H1 (cell line): ENCODE data around the gene USP49. TPM values are rescaled to one million over a fixed set of nuclear protein-coding genes. Genes with fewer than 3 reads are reported as not detected.

Source experiments
- CTCF ChIA-PET: fragments of 300-600 bp; sonication (Branson Sonifier 250); formaldehyde crosslinking; loops from one replicate; lab custom pipeline; 2021; ENCODE audit not compliant: partially characterized antibody; lab: Charles Lee
- POLR2A ChIA-PET: fragments of 300-600 bp; sonication (Branson Sonifier 250); formaldehyde crosslinking; loops from one replicate; lab custom pipeline; 2021; ENCODE audit warnings: inconsistent platforms; ENCODE audit not compliant: partially characterized antibody; lab: Charles Lee
- DNase-seq, 2 experiments: peaks; one replicate each; pipeline versions ENCODE4 v3.0.0 to v3.0.0-alpha.2; 2010 to 2022; ENCODE audit warnings: low spot score in 2 of 2, low read depth in 1 of 2, mixed read lengths in 1 of 2
- FAIRE-seq: peaks from 2 replicates; lab custom pipeline; 2011; peaks lifted over from hg19 to GRCh38; lab: Jason Lieb, UNC
- H2AFZ ChIP-seq: 2 replicates; pipeline ENCODE4 v1.8.1; 2012; ENCODE audit warnings: low read length, inconsistent platforms
- H2AK5ac ChIP-seq: 2 replicates; pipeline ENCODE4 v1.6.1; 2013; ENCODE audit warnings: low read depth, low read length
- H2BK120ac ChIP-seq: replicated peaks from 2 replicates; pipeline ENCODE3; 2013; ENCODE audit warnings: low read depth, low read length, inconsistent platforms
- H2BK12ac ChIP-seq: 2 replicates; pipeline ENCODE4 v1.6.1; 2013; ENCODE audit warnings: low read depth, low read length
- H2BK15ac ChIP-seq: 2 replicates; pipeline ENCODE4 v1.6.1; 2013; ENCODE audit warnings: low read length
- H2BK20ac ChIP-seq: 2 replicates; pipeline ENCODE4 v1.6.1; 2013; ENCODE audit warnings: low read length
- H2BK5ac ChIP-seq: 2 replicates; pipeline ENCODE4 v1.6.1; 2013; ENCODE audit warnings: low read depth, low read length
- H3K14ac ChIP-seq: 2 replicates; pipeline ENCODE4 v1.6.1; 2013; ENCODE audit warnings: inconsistent platforms; ENCODE audit not compliant: insufficient read length
- H3K18ac ChIP-seq: 2 replicates; pipeline ENCODE4 v1.6.1; 2013; ENCODE audit warnings: low read length; ENCODE audit errors: extremely low read depth
- H3K23ac ChIP-seq: 2 replicates; pipeline ENCODE4 v1.6.1; 2013; ENCODE audit warnings: inconsistent platforms; ENCODE audit not compliant: insufficient read length
- H3K23me2 ChIP-seq: 2 replicates; pipeline ENCODE4 v1.6.1; 2013; ENCODE audit warnings: low read depth, low read length
- H3K27ac ChIP-seq: 2 replicates; pipeline ENCODE4 v1.6.1; 2011; ENCODE audit warnings: low read depth, low read length, inconsistent platforms
- H3K27me3 ChIP-seq, 4 experiments: replicated peaks in 1 of 4; 1 replicate in 1 of 4; 2 replicates in 3 of 4; pipeline versions ENCODE4 v1.6.1 to v1.8.1; 2011 to 2013; ENCODE audit warnings: low read length in 3 of 4, mild to moderate bottlenecking in 3 of 4, inconsistent platforms in 2 of 4, mixed read lengths in 2 of 4, moderate library complexity in 1 of 4; ENCODE audit not compliant: control insufficient read depth in 3 of 4, insufficient read depth in 3 of 4; ENCODE audit errors: extremely low read depth in 1 of 4
- H3K36me3 ChIP-seq, 4 experiments: 2 replicates each; pipeline versions ENCODE4 v1.6.1 to v1.8.1; 2011 to 2013; ENCODE audit warnings: mild to moderate bottlenecking in 4 of 4, low read length in 3 of 4, moderate library complexity in 2 of 4, control low read depth in 1 of 4, inconsistent platforms in 1 of 4; ENCODE audit not compliant: insufficient read depth in 4 of 4, control insufficient read depth in 2 of 4
- H3K4ac ChIP-seq: replicated peaks from 2 replicates; pipeline ENCODE3; 2013; ENCODE audit warnings: low read length, low read depth, mixed read lengths, inconsistent platforms; ENCODE audit not compliant: insufficient read length
- H3K4me1 ChIP-seq, 4 experiments: replicated peaks in 1 of 4; 1 replicate in 1 of 4; 2 replicates in 3 of 4; pipeline versions ENCODE4 v1.6.1 to v1.8.1; 2011 to 2013; ENCODE audit warnings: low read length in 3 of 4, inconsistent platforms in 2 of 4, mixed read lengths in 1 of 4; ENCODE audit not compliant: insufficient read depth in 4 of 4, control insufficient read depth in 3 of 4
- H3K4me2 ChIP-seq, 2 experiments: 2 replicates each; pipeline versions ENCODE4 v1.6.1 to v1.8.1; 2011 to 2013; ENCODE audit warnings: low read depth in 2 of 2, low read length in 2 of 2, control low read depth in 1 of 2, inconsistent platforms in 1 of 2, mild to moderate bottlenecking in 1 of 2; ENCODE audit not compliant: insufficient read depth in 1 of 2
- H3K4me3 ChIP-seq, 4 experiments: fragments of 200-600, 300-600 bp in 1 of 4; sonication (generic), shearing (Covaris generic), sonication (Bioruptor Twin) in 1 of 4; 2 replicates each; pipeline versions ENCODE4 v1.5.1 to v1.8.1; 2011 to 2016; ENCODE audit warnings: low read length in 4 of 4, low read depth in 3 of 4, control low read depth in 2 of 4, inconsistent platforms in 2 of 4, mild to moderate bottlenecking in 2 of 4, mixed read lengths in 1 of 4, moderate library complexity in 1 of 4; ENCODE audit not compliant: insufficient read depth in 2 of 4; ENCODE audit errors: extremely low read depth in 1 of 4
- H3K56ac ChIP-seq: replicated peaks from 2 replicates; pipeline ENCODE3; 2013; ENCODE audit warnings: low read depth, mild to moderate bottlenecking, mixed read lengths, low read length, inconsistent platforms; ENCODE audit not compliant: insufficient read length
- H3K79me1 ChIP-seq: 2 replicates; pipeline ENCODE4 v1.6.1; 2013; ENCODE audit warnings: low read depth, low read length, control low read depth
- H3K79me2 ChIP-seq, 2 experiments: 2 replicates each; pipeline versions ENCODE4 v1.6.1 to v1.8.1; 2012 to 2013; ENCODE audit warnings: low read length in 2 of 2, mild to moderate bottlenecking in 2 of 2, inconsistent platforms in 1 of 2; ENCODE audit not compliant: insufficient read depth in 2 of 2, control insufficient read depth in 1 of 2
- H3K9ac ChIP-seq, 4 experiments: replicated peaks in 1 of 4; 1 replicate in 1 of 4; 2 replicates in 3 of 4; pipeline versions ENCODE4 v1.6.1 to v1.8.1; 2011 to 2013; ENCODE audit warnings: low read depth in 3 of 4, low read length in 3 of 4, control low read depth in 2 of 4, mild to moderate bottlenecking in 2 of 4, moderate library complexity in 2 of 4, inconsistent platforms in 1 of 4; ENCODE audit errors: extremely low read depth in 1 of 4
- H3K9me3 ChIP-seq, 2 experiments: 2 replicates each; pipeline versions ENCODE4 v1.6.1 to v1.8.1; 2012 to 2013; ENCODE audit warnings: mild to moderate bottlenecking in 2 of 2, moderate library complexity in 2 of 2, control low read depth in 1 of 2, inconsistent platforms in 1 of 2, low read depth in 1 of 2, low read length in 1 of 2, mixed read lengths in 1 of 2; ENCODE audit not compliant: insufficient read depth in 2 of 2
- H4K20me1 ChIP-seq, 2 experiments: replicated peaks in 1 of 2; 2 replicates each; pipeline versions ENCODE3 to v1.8.1; 2011 to 2013; ENCODE audit warnings: inconsistent platforms in 2 of 2, low read length in 2 of 2, mild to moderate bottlenecking in 1 of 2; ENCODE audit not compliant: insufficient read depth in 2 of 2, control insufficient read depth in 1 of 2
- H4K5ac ChIP-seq: 2 replicates; pipeline ENCODE4 v1.6.1; 2013; ENCODE audit warnings: low read length, low read depth, mixed read lengths, inconsistent platforms; ENCODE audit not compliant: insufficient read length
- H4K8ac ChIP-seq: 2 replicates; pipeline ENCODE4 v1.8.0; 2013; ENCODE audit warnings: mild to moderate bottlenecking, moderate library complexity, low read length, inconsistent platforms; ENCODE audit not compliant: insufficient read depth; ENCODE audit errors: extremely low read depth
- H4K91ac ChIP-seq: replicated peaks from 2 replicates; pipeline ENCODE3; 2013; ENCODE audit warnings: low read length, mixed read lengths, inconsistent platforms; ENCODE audit not compliant: insufficient read length
- BACH1 ChIP-seq: IDR thresholded peaks from 2 replicates; pipeline ENCODE4 v1.6.1; 2012; ENCODE audit warnings: low read length, improper control_type of control experiment
- POLR2A ChIP-seq, 2 experiments: IDR thresholded peaks; 1 replicate in 1 of 2; 2 replicates in 1 of 2; pipeline ENCODE4 v1.6.1; 2011; ENCODE audit warnings: low read depth in 2 of 2, low read length in 2 of 2, mild to moderate bottlenecking in 2 of 2; ENCODE audit errors: control extremely low read depth in 1 of 2
- WGBS, 2 experiments: shearing (Covaris generic) in 1 of 2; methylation state at CpG; one replicate each; pipeline versions ENCODE4 v1.1.6 to v1.1.7; 2013 to 2015; ENCODE audit warnings: low lambda C conversion rate in 2 of 2, mixed read lengths in 2 of 2, inconsistent platforms in 1 of 2, low coverage in 1 of 2, missing lambda C conversion rate in 1 of 2; ENCODE audit not compliant: insufficient replicate concordance in 2 of 2, insufficient coverage in 1 of 2, insufficient read length in 1 of 2; ENCODE audit errors: extremely low coverage in 1 of 2, missing lambda C conversion rate in 1 of 2; 5-methylcytosine and 5-hydroxymethylcytosine counted together
- polyA plus RNA-seq, 7 experiments: library from polyadenylated mRNA; depleted of rRNA in 3 of 7; stranded (reverse) in 5 of 7; unstranded in 2 of 7; fragments of >200 nt in 5 of 7; fragments of 200-250 nt in 2 of 7; gene quantifications; 1 replicate in 5 of 7; 2 replicates in 1 of 7; 4 replicates in 1 of 7; pipeline versions ENCODE4 v1.2.1 to v1.2.3, GENCODE V29; 2011 to 2013; ENCODE audit warnings: missing spikeins in 2 of 7, mixed read lengths in 2 of 7
- total RNA-seq: library from RNA; stranded (reverse); fragmentation: NEBNext Ultra II Directional; extraction: Animal tissue kit (Norgen Biotek cat#: 25700); gene quantifications from 2 replicates; pipeline ENCODE4 v1.2.1, GENCODE V29; 2021

The USP49 gene
- total and polyA plus RNA-seq, 2 of the 8 experiments (the other 6 are each of a cell fraction or from before 2014, with no cell fraction given), result 6.9 to 24.4 TPM

DNA sequence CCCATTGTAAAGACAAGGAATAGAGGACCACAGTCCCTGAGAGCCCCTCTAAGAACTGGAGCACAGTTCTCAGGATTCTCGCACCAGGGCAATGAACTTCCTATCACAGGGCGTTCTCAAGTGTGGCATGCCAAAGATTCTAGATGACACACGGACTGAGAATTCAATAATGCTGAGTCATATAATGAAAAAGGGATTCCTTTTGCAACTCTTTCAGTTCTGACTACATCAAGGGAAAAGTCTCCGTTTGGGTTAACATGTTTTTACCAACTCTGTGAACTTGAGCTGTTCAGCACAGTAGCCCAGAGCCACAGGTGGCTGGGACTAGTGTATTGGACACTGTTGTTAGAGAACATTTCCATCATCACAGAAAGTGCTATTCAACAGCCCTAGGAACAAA, 22.4 kb upstream of the USP49 start:
- Histone ChIP-seq H3K9ac (peak overlapping the region in 1 of 4 experiments; percentile 9; a peak in 1 of 7 replicates), H3K79me1 (peaks cover 9% of the 10 kb centered on the region), H3K27ac (no peak overlapping the region), H2BK5ac (no peak overlapping the region), H3K79me2 (peaks cover 13 to 32% of the 10 kb centered on the region in 2 experiments), H2BK12ac (no peak overlapping the region), H2BK20ac (no peak overlapping the region), H2AK5ac (no peak overlapping the region), H2AFZ (no peak overlapping the region), H3K4ac (no peak overlapping the region), H3K18ac (no peak overlapping the region), H2BK120ac (no peak overlapping the region), H3K27me3 (no peaks in the 10 kb centered on the region), H3K14ac (no peak overlapping the region), H4K20me1 (peaks cover 0 to 5% of the 10 kb centered on the region in 2 experiments), H2BK15ac (no peak overlapping the region), H3K23me2 (peaks cover 8% of the 10 kb centered on the region; the same call in 1 of the 2 replicates), H3K4me2 (no peak overlapping the region), H3K36me3 (peaks cover 2 to 15% (median 5%) of the 10 kb centered on the region in 4 experiments; a peak in 6 of 8 replicates), H3K23ac (no peak overlapping the region), H4K8ac (no peak overlapping the region), H3K4me1 (peaks cover 0 to 11% (median 2%) of the 10 kb centered on the region in 4 experiments; a peak in 2 of 7 replicates), H3K56ac (no peak overlapping the region), H4K5ac (no peak overlapping the region), H3K9me3 (no peaks in the 10 kb centered on the region), H4K91ac (no peak overlapping the region), H3K4me3 (no peak overlapping the region)
- WGBS, 2 experiments, result 87% methylated on average over 4 of the region's 4 CpGs; no CpG with 5 or more reads in 1 of the 2 experiments
- CTCF ChIA-PET, result interaction anchor here (1.0 to 1.8 kb wide), 2 partner anchors 11 to 18 kb away, joined by 3 to 7 read pairs; no protein-coding TSS in a partner anchor
- TF ChIP-seq BACH1 (0 out of 2 replicates have a peak, but pooled peaks have one; percentile 40), POLR2A (IDR thresholded peaks at IDR 0.05; ENCODE audit: control extremely low read depth in 1 of 2, low read depth in 2 of 2, low read length in 2 of 2) (no peak)
- DNase-seq, result no peak
- no peak for FAIRE-seq
- POLR2A ChIA-PET, result no interaction called here
